ENCODE results near the gene PXN. TPM values are rescaled to one million over a fixed set of nuclear protein-coding genes. Genes with fewer than 3 reads are reported as not detected.
A peak's percentile ranks its signal among the peaks of the same experiment; 100 is the strongest.

Gene PXN
- total and polyA plus RNA-seq, 2 of the 13 experiments (the other 11 are each of a cell fraction or from before 2014, with no cell fraction given): 13.6 to 14.2 TPM

GRCh38 chr12:120292661-120293531, 27.4 kb upstream of the PXN start, which contains the start of gene RNU4-1 (continued):
- TF ChIP-seq TEAD3 (CRISPR knock-in tag; optimal IDR thresholded peaks at IDR 0.05; ENCODE audit: borderline replicate concordance) (no peak), ZNF205 (CRISPR knock-in tag; IDR thresholded peaks at IDR 0.05) (peak; percentile 80), TEAD2 (CRISPR knock-in tag; IDR thresholded peaks at IDR 0.05) (no peak), SKI (IDR thresholded peaks at IDR 0.05; ENCODE audit: partially characterized antibody) (peak; percentile 18), BATF2 (CRISPR knock-in tag; IDR thresholded peaks at IDR 0.05) (peak; percentile 72; the same call in 1 of the 2 replicates), NFIB (CRISPR knock-in tag; IDR thresholded peaks at IDR 0.05; ENCODE audit: borderline replicate concordance) (no peak), NFE2 (CRISPR knock-in tag; IDR thresholded peaks at IDR 0.05) (no peak), SYNCRIP (IDR thresholded peaks at IDR 0.05; ENCODE audit: insufficient read depth, low read depth, low read length) (no peak), HES4 (CRISPR knock-in tag; IDR thresholded peaks at IDR 0.05; ENCODE audit: borderline replicate concordance) (no peak), TFDP1 (CRISPR knock-in tag; IDR thresholded peaks at IDR 0.05; ENCODE audit: borderline replicate concordance) (peak; percentile 44; the same call in 1 of the 2 replicates), PLRG1 (conservative IDR thresholded peaks at IDR 0.05) (no peak), NR1H2 (CRISPR knock-in tag; IDR thresholded peaks at IDR 0.05; ENCODE audit: borderline replicate concordance, low read depth) (no peak), TAF1 (CRISPR knock-in tag; IDR thresholded peaks at IDR 0.05) (peak; percentile 34; the same call in 1 of the 2 replicates), ZBTB8A (CRISPR knock-in tag; IDR thresholded peaks at IDR 0.05; ENCODE audit: borderline replicate concordance, low read depth) (no peak), ZNF607 (CRISPR knock-in tag; IDR thresholded peaks at IDR 0.05; ENCODE audit: borderline replicate concordance) (no peak), PLSCR1 (CRISPR knock-in tag; IDR thresholded peaks at IDR 0.05; ENCODE audit: borderline replicate concordance) (no peak), TGIF2 (CRISPR knock-in tag; IDR thresholded peaks at IDR 0.05) (peak; percentile 84), KLF13 (CRISPR knock-in tag; IDR thresholded peaks at IDR 0.05) (no peak), REXO4 (CRISPR knock-in tag; IDR thresholded peaks at IDR 0.05; ENCODE audit: borderline replicate concordance) (no peak), MXD3 (CRISPR knock-in tag; IDR thresholded peaks at IDR 0.05) (no peak), HMGXB3 (CRISPR knock-in tag; IDR thresholded peaks at IDR 0.05; ENCODE audit: borderline replicate concordance) (no peak), ZBTB1 (CRISPR knock-in tag; IDR thresholded peaks at IDR 0.05; ENCODE audit: borderline replicate concordance) (no peak), ZNF780A (CRISPR knock-in tag; IDR thresholded peaks at IDR 0.05) (0 out of 2 replicates have a peak, but pooled peaks have one; percentile 73)

Measured in HepG2 (cell line).